GM12878 (cell line): ENCODE data around the gene BEGAIN. TPM values are rescaled to one million over a fixed set of nuclear protein-coding genes. Genes with fewer than 3 reads are reported as not detected.

Source experiments
- ATAC-seq: fragments of 200-7000 bp; cut with Tn5 transposase; 3 replicates; pipeline ENCODE4 v1.9.1; 2020; ENCODE audit warnings: mild to moderate bottlenecking, moderate library complexity
- BruUV-seq: library from RNA; stranded (reverse); fragments of 400-500 nt; replicated peaks from 2 replicates; lab custom pipeline; 2021; lab: Mats Ljungman, UMichigan
- CTCF ChIA-PET: fragments of 300-600 bp; sonication (Branson Sonifier 250); formaldehyde crosslinking; extraction: SDS; loops from one replicate; lab custom pipeline; 2021; ENCODE audit warnings: inconsistent platforms; lab: Yijun Ruan, JAX
- POLR2A ChIA-PET: fragments of 350-600 bp; formaldehyde crosslinking; extraction: SDS; loops from one replicate; lab custom pipeline; 2021; ENCODE audit warnings: inconsistent platforms; lab: Charles Lee
- RAD21 ChIA-PET: fragments of 300-600 bp; sonication (Branson Sonifier 250); formaldehyde crosslinking; loops from one replicate; lab custom pipeline; 2023; ENCODE audit warnings: antibody characterized with exemption; ENCODE audit not compliant: unreplicated experiment; lab: Charles Lee
- SMC1A ChIA-PET: fragments of 300-600 bp; sonication (Branson Sonifier 250); formaldehyde crosslinking; loops from one replicate; lab custom pipeline; 2023; ENCODE audit not compliant: unreplicated experiment, uncharacterized antibody; lab: Charles Lee
- DNase-seq: peaks from one replicate; pipeline ENCODE4 v3.0.0-alpha.2; 2011; ENCODE audit warnings: low read depth, low spot score
- FAIRE-seq: peaks from 3 replicates; lab custom pipeline; 2011; peaks lifted over from hg19 to GRCh38; lab: Jason Lieb, UNC
- H2AFZ ChIP-seq: 2 replicates; pipeline ENCODE4 v1.6.0; 2011; ENCODE audit warnings: low read depth, low read length, control low read depth; ENCODE audit not compliant: control insufficient read depth
- H3K27ac ChIP-seq: 2 replicates; pipeline ENCODE4 v1.5.1; 2011; ENCODE audit warnings: control low read depth; ENCODE audit not compliant: control insufficient read depth, insufficient read depth
- H3K27me3 ChIP-seq, 2 experiments: replicated peaks in 1 of 2; 2 replicates each; pipeline versions ENCODE4 v1.6.0 to v1.6.1; 2011; ENCODE audit warnings: low read length in 1 of 2; ENCODE audit not compliant: control insufficient read depth in 2 of 2, insufficient read depth in 2 of 2
- H3K36me3 ChIP-seq, 2 experiments: 2 replicates each; pipeline ENCODE4 v1.5.1; 2011; ENCODE audit warnings: low read length in 1 of 2; ENCODE audit not compliant: control insufficient read depth in 2 of 2, insufficient read depth in 2 of 2
- H3K4me1 ChIP-seq: 2 replicates; pipeline ENCODE4 v1.6.1; 2011; ENCODE audit warnings: mild to moderate bottlenecking, low read length, moderate library complexity, mixed read lengths; ENCODE audit not compliant: control insufficient read depth, insufficient read depth
- H3K4me2 ChIP-seq: 2 replicates; pipeline ENCODE4 v1.6.0; 2011; ENCODE audit warnings: control low read depth; ENCODE audit not compliant: control insufficient read depth, insufficient read depth
- H3K4me3 ChIP-seq: fragments of 200-600 bp; sonication (generic); 2 replicates; pipeline ENCODE4 v1.5.1; 2016
- H3K79me2 ChIP-seq: 2 replicates; pipeline ENCODE4 v1.6.0; 2011; ENCODE audit warnings: low read length; ENCODE audit not compliant: control insufficient read depth, insufficient read depth
- H3K9ac ChIP-seq: 2 replicates; pipeline ENCODE4 v1.8.0; 2011; ENCODE audit warnings: low read length, control low read depth, mixed read lengths; ENCODE audit not compliant: control insufficient read depth, insufficient read depth
- H3K9me3 ChIP-seq: replicated peaks from 3 replicates; pipeline ENCODE4 v1.5.1; 2011; ENCODE audit warnings: mild to moderate bottlenecking, low read length; ENCODE audit not compliant: control insufficient read depth, insufficient read depth
- H4K20me1 ChIP-seq: 2 replicates; pipeline ENCODE4 v1.6.0; 2011; ENCODE audit not compliant: control insufficient read depth, insufficient read depth
- BCL11A ChIP-seq: IDR thresholded peaks from 2 replicates; pipeline ENCODE4 v1.6.1; 2011; ENCODE audit warnings: low read depth, low read length
- CREM ChIP-seq: IDR thresholded peaks from 2 replicates; pipeline ENCODE4 v1.6.1; 2014; ENCODE audit warnings: antibody characterized with exemption, low read depth
- ETV6 ChIP-seq, 2 experiments: fragments of 450-650 bp in 1 of 2; IDR thresholded peaks in 1 of 2; conservative IDR thresholded peaks in 1 of 2; 2 replicates each; pipeline ENCODE4 v1.6.1; 2014; ENCODE audit warnings: antibody characterized with exemption in 1 of 2, borderline replicate concordance in 1 of 2, low read depth in 1 of 2, mild to moderate bottlenecking in 1 of 2, moderate library complexity in 1 of 2
- MTA3 ChIP-seq: IDR thresholded peaks from 2 replicates; pipeline ENCODE4 v1.6.1; 2012; ENCODE audit warnings: low read length, inconsistent platforms, borderline replicate concordance
- NFYB ChIP-seq: IDR thresholded peaks from 2 replicates; pipeline ENCODE4 v1.6.1; 2011; ENCODE audit warnings: low read depth, mild to moderate bottlenecking, low read length, improper control_type of control experiment, moderate library complexity; ENCODE audit not compliant: insufficient read depth
- RB1 ChIP-seq: fragments of 450-650 bp; formaldehyde crosslinking; IDR thresholded peaks from 2 replicates; pipeline ENCODE4 v1.6.1; 2017; ENCODE audit warnings: mild to moderate bottlenecking, borderline replicate concordance
- RFX5 ChIP-seq: IDR thresholded peaks from 2 replicates; pipeline ENCODE4 v1.6.1; 2011; ENCODE audit warnings: low read depth, low read length, improper control_type of control experiment
- SP1 ChIP-seq: IDR thresholded peaks from one replicate; pipeline ENCODE4 v1.6.1; 2011; ENCODE audit warnings: low read depth, low read length
- TCF7 ChIP-seq: IDR thresholded peaks from 2 replicates; pipeline ENCODE4 v1.6.1; 2014; ENCODE audit warnings: antibody characterized with exemption, borderline replicate concordance
- ZNF274 ChIP-seq: IDR thresholded peaks from one replicate; pipeline ENCODE4 v1.8.0; 2011; ENCODE audit not compliant: insufficient read length, insufficient read depth
- ZNF384 ChIP-seq: IDR thresholded peaks from 2 replicates; pipeline ENCODE4 v1.6.1; 2012; ENCODE audit warnings: low read depth, mild to moderate bottlenecking, low read length, improper control_type of control experiment, borderline replicate concordance
- WGBS: methylation state at CpG from one replicate; pipeline ENCODE4 v1.1.6; 2016; ENCODE audit warnings: low lambda C conversion rate; ENCODE audit not compliant: insufficient replicate concordance, insufficient coverage; ENCODE audit errors: missing lambda C conversion rate; 5-methylcytosine and 5-hydroxymethylcytosine counted together
- in situ Hi-C: fragments of 300-500 bp; cut with MboI; formaldehyde crosslinking; loops from 9 replicates; pipeline ENCODE4 v1.14.3; 2018; ENCODE audit warnings: mixed read lengths
- intact Hi-C: fragments of 100-400 bp; cut with micrococcal nuclease; formaldehyde crosslinking; loops from one replicate; pipeline ENCODE4 v1.14.2; 2022; ENCODE audit not compliant: unreplicated experiment
- polyA plus RNA-seq, 11 experiments: library from polyadenylated mRNA; depleted of rRNA in 4 of 11; unstranded in 6 of 11; stranded (reverse) in 5 of 11; fragments of >200 nt; fragmentation: Nextera tagmentation in 4 of 11; fragmentation: Illumina TruSeq in 1 of 11; extraction: Ambion mirVana in 4 of 11; extraction: Trizol in 1 of 11; gene quantifications; 1 replicate in 1 of 11; 2 replicates in 10 of 11; pipeline versions ENCODE4 v1.2.1 to v1.2.3, GENCODE V29; 2011 to 2016; ENCODE audit warnings: inconsistent platforms in 2 of 11, missing spikeins in 2 of 11, low read depth in 1 of 11
- total RNA-seq, 4 experiments: library from RNA; depleted of rRNA in 3 of 4; stranded (reverse); fragments of >200 nt in 3 of 4; fragmentation: Illumina TruSeq in 1 of 4; extraction: Trizol in 1 of 4; gene quantifications; 2 replicates each; pipeline versions ENCODE4 v1.2.1 to v1.2.3, GENCODE V29; 2013 to 2021

Gene BEGAIN
- total and polyA plus RNA-seq, 10 of the 15 experiments (the other 5 are each of a cell fraction or from before 2014, with no cell fraction given), result 0.01 to 0.31 (median 0.06) TPM; not detected in 5

DNA sequence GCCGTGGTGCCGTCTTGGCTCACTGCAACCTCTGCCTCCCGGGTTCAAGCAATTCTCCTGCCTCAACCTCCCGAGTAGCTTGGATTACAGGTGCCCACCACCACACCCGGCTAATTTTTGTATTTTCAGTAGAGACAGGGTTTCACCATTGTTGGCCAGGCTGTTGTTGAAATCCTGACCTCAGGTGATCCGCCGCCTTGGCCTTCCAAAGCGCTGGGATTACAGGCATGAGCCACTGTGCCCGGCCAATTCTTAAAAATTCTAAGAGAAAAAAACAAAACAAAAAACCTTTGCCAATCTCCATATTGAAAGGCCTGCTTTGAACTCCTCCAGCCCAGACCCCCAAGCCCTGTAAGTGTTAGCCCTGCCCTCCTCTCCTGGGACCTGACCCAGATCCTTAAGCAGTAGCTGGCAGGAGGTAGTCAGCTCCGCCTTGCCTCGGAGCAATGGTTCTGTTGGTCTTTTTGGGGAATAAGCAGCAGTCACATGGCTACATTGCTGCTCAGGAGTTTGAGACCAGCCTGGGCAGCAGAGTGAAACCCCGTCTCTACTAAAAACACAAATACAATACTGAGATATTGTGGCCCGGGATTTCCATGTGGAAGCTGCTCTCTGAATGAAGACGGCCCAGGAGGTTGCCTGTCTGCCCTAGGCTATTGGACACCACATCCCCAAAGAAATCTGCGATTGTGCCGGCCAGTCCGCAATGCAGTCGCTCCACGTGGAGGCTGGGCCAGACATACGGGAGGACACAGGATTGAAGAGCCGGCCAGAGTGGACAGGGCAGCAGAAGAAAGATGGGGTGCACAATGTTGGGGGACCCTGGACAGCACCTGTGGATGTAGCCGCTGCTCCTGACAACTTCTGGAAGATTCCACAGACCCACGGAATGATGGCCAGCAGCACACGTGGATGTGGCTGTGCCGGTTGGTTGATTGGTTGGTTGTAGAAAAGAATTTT is 28.8 kb upstream of the BEGAIN start:
- RAD21 ChIA-PET, result no interaction called here
- no TSS peak for BruUV-seq
- Histone ChIP-seq H3K9me3 (no peaks in the 10 kb centered on the region), H3K9ac (no peak overlapping the region), H3K4me1 (no peaks in the 10 kb centered on the region), H3K36me3 (no peaks in the 10 kb centered on the region), H2AFZ (no peak overlapping the region), H4K20me1 (no peaks in the 10 kb centered on the region), H3K27ac (no peak overlapping the region), H3K4me3 (no peak overlapping the region), H3K79me2 (no peaks in the 10 kb centered on the region), H3K4me2 (no peak overlapping the region), H3K27me3 (peaks cover 0 to 4% of the 10 kb centered on the region in 2 experiments; a peak in 2 of 4 replicates)
- no peak for FAIRE-seq
- POLR2A ChIA-PET, result no interaction called here
- in situ Hi-C loops (no loop called here), intact Hi-C loops (no loop called here)
- CTCF ChIA-PET, result interaction anchor here (1.9 kb wide), 1 partner anchor 30 kb away, joined by 5 read pairs; no protein-coding TSS in a partner anchor
- DNase-seq, result no peak
- SMC1A ChIA-PET, result interaction anchor here (0.9 kb wide), 1 partner anchor 30 kb away, joined by 3 read pairs; no protein-coding TSS in a partner anchor
- no peak for ATAC-seq
- TF ChIP-seq ZNF274 (no peak), NFYB (no peak), RB1 (no peak), BCL11A (no peak), MTA3 (no peak), ETV6 (conservative IDR thresholded peaks at IDR 0.05 in 1 of 2, IDR thresholded peaks at IDR 0.05 in 1 of 2; ENCODE audit: borderline replicate concordance in 1 of 2, low read depth in 1 of 2) (no peak), SP1 (no peak), RFX5 (no peak), ZNF384 (no peak), CREM (no peak), TCF7 (no peak)
- 54% methylated on average over 25 of the region's 25 CpGs for WGBS
